Erythroblast (primary cell): ENCODE measurements around the gene FDX1.
A peak's percentile ranks its signal among the peaks of the same experiment; 100 is the strongest.

Experiments
- DNase-seq, 2 experiments: peaks; one replicate each; lab custom pipeline; 2025; lab: John Stamatoyannopoulos, UW
- GATA1 ChIP-seq: IDR thresholded peaks from 2 replicates; pipeline ENCODE4 v1.6.1; 2011; ENCODE audit warnings: low read depth, mild to moderate bottlenecking, control low read depth, low read length, moderate library complexity
- POLR2A ChIP-seq: IDR thresholded peaks from 2 replicates; pipeline ENCODE4 v1.6.1; 2011; ENCODE audit warnings: mild to moderate bottlenecking, low read length

Gene FDX1

GRCh38 chr11:110435780-110436717 lies 6.3 kb downstream of the FDX1 start:
- no peak for DNase-seq
- TF ChIP-seq POLR2A, result no peak
- TF ChIP-seq GATA1, result no peak

DNA sequence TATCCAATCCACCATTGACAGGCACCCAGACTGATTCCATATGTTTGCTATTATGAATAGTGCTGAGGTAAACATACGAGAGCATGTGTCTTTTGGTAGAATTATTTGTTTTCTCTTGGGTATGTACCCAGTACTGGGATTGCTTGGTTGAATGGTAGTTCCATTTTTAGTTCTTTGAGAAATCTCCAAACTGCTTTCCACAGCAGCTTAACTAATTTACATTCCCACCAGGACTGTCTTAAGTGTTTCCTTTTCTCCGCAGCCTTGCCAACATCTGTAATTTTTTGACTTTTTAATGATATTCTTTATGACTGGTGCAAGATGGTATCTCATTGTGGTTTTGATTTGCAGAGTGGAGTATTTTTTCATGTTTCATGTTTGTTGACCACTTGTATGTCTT lies 8.3 kb downstream of the FDX1 start:
- TF ChIP-seq POLR2A, result no peak
- DNase-seq, result no peak

DNA sequence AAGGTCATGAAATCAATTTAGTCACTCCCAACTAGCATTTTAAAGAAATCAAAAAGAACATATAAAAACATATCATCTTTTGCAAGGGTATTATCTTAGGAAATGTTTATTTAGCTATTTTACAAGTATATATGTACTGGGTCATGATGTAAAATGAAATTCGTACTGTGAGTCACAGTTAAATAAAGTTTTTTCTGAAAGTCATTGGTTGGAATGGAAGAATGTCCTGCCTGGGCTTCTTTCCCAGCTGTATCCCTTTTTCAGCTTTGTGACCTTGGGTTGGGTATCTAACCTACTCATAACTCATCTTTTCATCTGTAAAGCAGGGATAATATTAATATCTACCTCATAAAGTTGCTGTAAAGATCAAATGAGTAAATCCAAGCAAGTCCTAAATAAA lies 15.7 kb downstream of the FDX1 start:
- no peak for DNase-seq
- TF ChIP-seq POLR2A, result no peak
- TF ChIP-seq GATA1, result no peak

GRCh38 chr11:110446061-110446460 lies 16.3 kb downstream of the FDX1 start:
- DNase-seq, result no peak
- TF ChIP-seq GATA1 (no peak), POLR2A (no peak)

DNA sequence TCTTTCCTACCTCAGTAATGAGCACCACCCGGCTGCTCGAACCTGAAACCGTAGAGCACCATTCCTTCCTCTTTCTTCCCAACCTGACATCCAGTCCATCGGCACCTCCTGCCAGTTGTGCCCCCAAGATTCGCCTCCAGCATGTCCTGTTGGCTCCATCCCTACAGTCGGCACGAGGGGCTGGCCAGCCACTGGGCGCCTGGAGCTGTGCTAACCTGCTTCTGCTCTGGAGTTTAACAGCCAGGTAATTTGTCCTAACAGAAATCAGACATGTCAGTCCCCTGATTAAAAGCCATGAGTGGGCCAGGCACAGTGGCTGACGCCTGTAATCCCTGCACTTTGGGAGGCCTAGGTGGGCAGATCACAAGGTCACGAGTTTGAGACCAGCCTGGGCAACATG lies 16.8 kb downstream of the FDX1 start:
- no peak for DNase-seq
- TF ChIP-seq POLR2A, result no peak
- no peak for TF ChIP-seq GATA1

GRCh38 chr11:110447343-110447742 lies 17.6 kb downstream of the FDX1 start:
- DNase-seq, result no peak
- TF ChIP-seq POLR2A, result no peak
- no peak for TF ChIP-seq GATA1

- TF ChIP-seq GATA1 (no peak), POLR2A (no peak)
- peak in 1 of 2 experiments; percentile 21 for DNase-seq
Observed at GRCh38 chr11:110447897-110448745, 18.4 kb downstream of the FDX1 start.

- DNase-seq, result no peak
- no peak for TF ChIP-seq POLR2A
- no peak for TF ChIP-seq GATA1
Observed at GRCh38 chr11:110450246-110450645, 20.5 kb downstream of the FDX1 start.

- no peak for DNase-seq
Observed at GRCh38 chr11:110452720-110453119, 23.0 kb downstream of the FDX1 start.

DNA sequence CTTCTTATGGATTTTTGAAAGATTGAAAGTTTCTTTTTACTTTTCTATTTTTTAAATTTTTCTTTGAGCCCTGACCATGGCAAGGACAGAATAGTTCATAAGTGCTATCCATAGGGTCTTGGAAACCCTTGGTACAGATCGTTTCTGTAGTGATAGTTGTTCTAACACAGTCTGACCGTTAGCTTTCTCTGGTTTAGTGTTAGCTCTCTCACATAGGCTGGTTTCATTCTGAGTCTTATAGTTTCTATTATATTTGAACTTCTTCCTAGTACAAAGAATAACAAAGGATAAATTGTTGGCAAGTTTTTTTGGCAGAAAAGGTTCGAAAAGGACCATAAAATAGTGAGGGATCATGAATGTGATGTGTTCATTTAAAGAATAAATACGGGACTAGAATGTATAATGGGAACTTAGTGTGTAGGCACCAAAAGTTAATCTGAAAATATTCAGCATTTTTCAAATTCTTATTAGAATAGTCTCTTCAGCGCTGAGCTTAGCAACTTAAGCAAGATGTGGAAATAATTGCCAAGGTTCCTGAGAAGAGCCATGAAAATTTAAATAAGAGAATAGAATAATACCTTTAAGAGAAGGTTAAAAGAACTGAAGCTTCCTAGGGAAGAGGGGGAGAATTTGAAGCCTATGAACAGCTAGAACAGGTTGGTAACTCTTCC lies 24.1 kb downstream of the FDX1 start:
- no peak for DNase-seq
- no peak for TF ChIP-seq POLR2A
- TF ChIP-seq GATA1, result no peak

More at GRCh38 chr11:110452720-110453119, 23.0 kb downstream of the FDX1 start:
- no peak for TF ChIP-seq POLR2A
- no peak for TF ChIP-seq GATA1

- no peak for DNase-seq
- no peak for TF ChIP-seq POLR2A
- TF ChIP-seq GATA1, result no peak
Observed at GRCh38 chr11:110454609-110455008, 24.9 kb downstream of the FDX1 start.

DNA sequence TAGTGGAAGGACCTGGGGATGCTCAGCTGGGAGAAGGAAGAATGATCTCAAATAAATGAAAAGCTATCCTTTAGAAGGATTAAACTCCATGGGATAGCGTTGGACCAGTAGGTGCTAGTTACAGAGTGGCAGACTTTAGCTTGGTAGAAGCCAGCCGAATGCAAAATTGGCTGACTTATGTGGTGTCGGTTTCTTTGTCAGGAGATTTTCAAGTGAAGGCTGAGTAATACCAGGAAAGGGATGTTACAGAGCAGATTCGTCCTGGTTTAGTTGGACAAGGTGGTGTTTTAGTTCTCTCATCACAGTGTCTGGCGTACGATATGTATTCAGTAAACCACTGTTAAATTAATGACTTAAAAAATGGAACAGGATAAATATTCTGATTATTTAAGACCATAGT lies 26.0 kb downstream of the FDX1 start:
- no peak for DNase-seq
- TF ChIP-seq POLR2A, result no peak
- no peak for TF ChIP-seq GATA1

GRCh38 chr11:110463153-110463552 lies 33.4 kb downstream of the FDX1 start:
- DNase-seq, result peak; percentile 77 to 78

DNA sequence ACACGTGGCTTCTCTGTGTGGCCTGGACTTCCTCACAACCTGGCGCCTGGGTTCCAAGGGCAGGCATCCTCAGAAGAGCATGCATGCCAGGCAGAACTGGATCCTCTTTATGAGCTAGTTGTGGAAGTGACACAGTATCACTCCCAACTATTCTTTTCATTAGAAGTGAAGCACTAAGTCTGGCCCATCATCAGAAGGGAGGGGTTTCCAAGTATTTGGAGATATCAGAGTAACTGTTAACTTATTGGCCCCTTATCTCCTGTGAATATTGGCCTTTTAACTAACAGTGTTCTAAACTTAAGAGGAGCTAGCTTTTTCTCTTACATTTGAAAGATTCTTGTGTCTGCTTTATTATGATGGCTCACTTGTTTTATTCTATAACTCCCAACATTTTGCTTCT lies 35.5 kb downstream of the FDX1 start:
- no peak for TF ChIP-seq GATA1
- no peak for TF ChIP-seq POLR2A
- DNase-seq, result peak; percentile 36 to 52

More at GRCh38 chr11:110463153-110463552, 33.4 kb downstream of the FDX1 start:
- TF ChIP-seq POLR2A, result no peak
- TF ChIP-seq GATA1, result no peak
